ENCODE results near the gene SPATA6L. TPM values are rescaled to one million over a fixed set of nuclear protein-coding genes. Genes with fewer than 3 reads are reported as not detected.

Gene SPATA6L
- total RNA-seq, 1 donor = 0.43 TPM

DNA sequence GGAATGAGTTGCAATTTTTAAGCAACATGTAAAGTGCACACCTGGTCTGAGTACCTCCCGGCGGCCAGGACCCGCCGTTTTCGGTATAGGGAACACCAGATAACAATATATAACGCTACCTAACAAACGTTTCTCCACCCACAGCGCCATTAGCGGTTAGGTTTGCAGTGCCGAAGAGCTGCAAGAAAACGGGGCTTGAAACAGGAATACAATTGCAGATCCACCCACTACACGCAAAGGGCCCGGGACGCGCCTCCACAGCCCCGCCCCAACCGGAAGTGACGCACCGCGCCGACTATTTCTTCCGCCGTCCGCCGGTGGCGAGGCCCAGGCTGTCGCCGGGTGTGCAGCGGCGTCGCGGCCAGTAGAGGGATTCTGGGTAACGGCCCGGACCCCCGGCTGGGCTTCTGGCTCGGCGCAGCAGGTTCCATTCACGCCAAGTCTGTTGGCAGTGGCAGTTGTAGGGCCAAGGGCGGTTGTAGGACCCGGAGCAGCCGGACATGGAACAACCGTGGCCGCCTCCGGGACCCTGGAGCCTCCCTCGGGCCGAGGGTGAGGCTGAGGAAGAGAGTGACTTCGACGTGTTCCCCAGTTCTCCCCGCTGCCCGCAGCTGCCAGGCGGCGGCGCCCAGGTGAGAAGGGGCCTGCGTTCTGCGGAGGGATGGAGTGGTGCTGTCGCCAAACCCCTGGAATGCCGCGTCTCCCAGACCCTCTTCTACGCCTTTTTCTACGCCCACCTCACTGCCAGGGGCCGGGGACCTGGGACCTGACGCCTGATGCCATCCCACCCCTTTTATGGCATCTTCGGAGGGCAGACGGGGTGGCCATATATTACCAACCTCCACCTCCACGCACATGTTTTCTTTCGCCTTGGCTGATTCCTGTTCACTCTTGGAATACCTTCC is 13.2 kb upstream of the SPATA6L start, which contains the start of gene CDC37L1:
Gene CDC37L1, plus strand, starts transcription at position 302 of the 905 bp plus-strand sequence. Its CDS starts 199 bp downstream, at position 501.
- TF ChIP-seq, protein P1, sequence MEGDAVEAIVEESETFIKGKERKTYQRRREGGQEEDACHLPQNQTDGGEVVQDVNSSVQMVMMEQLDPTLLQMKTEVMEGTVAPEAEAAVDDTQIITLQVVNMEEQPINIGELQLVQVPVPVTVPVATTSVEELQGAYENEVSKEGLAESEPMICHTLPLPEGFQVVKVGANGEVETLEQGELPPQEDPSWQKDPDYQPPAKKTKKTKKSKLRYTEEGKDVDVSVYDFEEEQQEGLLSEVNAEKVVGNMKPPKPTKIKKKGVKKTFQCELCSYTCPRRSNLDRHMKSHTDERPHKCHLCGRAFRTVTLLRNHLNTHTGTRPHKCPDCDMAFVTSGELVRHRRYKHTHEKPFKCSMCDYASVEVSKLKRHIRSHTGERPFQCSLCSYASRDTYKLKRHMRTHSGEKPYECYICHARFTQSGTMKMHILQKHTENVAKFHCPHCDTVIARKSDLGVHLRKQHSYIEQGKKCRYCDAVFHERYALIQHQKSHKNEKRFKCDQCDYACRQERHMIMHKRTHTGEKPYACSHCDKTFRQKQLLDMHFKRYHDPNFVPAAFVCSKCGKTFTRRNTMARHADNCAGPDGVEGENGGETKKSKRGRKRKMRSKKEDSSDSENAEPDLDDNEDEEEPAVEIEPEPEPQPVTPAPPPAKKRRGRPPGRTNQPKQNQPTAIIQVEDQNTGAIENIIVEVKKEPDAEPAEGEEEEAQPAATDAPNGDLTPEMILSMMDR (IDR thresholded peaks at IDR 0.05; ENCODE audit: insufficient read depth, low read depth, low read length) = peak; percentile 63
- DNase-seq (ENCODE audit: low read depth) = peak; percentile 96
- peak within 1 kb of the TSS; percentile 90 for H3K4me3 ChIP-seq (ENCODE audit: low read depth, low read length)

DNA sequence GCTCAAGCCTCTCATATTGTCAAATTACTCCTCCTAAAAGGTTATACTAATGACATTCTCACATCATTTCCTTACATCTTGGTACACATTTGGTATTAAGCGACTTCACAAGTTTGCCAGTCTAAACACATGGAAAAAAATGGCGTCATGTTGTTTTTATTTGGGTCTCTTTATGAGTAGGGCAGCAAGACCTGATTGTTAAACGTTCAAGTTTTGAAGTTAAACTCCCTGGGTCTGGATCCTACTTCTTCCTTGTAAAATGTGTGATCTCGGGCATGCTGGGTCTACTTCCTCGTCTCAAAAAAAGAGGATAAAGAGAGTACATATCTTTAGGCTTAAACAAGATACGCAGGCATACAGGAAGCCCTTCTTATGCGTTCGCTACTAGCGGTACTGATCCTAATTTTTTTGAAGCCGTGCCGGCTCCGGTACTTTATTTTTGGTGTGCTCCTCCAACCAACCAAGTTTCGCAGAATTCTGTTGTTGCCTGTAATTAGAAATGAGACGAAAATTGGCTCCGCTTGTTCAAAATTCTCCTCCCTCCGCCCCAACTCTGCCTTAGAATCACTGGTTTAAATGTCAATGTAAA is 12.5 kb upstream of the SPATA6L start:
- TF ChIP-seq, protein P1 (IDR thresholded peaks at IDR 0.05; ENCODE audit: insufficient read depth, low read depth, low read length) = no peak
- H3K4me3 ChIP-seq (ENCODE audit: low read depth, low read length) = peak overlapping the region; percentile 90
- peak; percentile 51 for DNase-seq (ENCODE audit: low read depth)

DNA sequence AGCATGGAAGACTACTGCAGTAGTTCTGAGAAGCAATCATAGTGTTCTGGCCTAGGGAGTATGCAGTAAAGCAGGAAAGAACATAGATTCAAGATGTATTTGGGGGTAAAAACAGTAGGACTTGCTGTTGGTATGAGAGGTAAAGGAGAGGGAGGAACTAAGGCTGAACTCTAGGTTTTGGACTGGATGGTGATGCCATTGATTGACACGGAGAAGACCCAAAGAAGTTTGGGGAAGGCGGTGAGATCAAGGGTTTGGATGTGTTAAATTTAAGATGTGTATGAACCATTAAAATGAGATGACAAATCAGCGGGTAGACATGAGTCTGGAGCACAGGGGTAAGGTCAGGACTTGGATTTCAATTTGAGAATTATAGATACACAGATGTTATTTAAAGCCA is 11.1 kb upstream of the SPATA6L start:
- DNase-seq (ENCODE audit: low read depth) = no peak
- TF ChIP-seq, protein P1 (IDR thresholded peaks at IDR 0.05; ENCODE audit: insufficient read depth, low read depth, low read length) = no peak
- no peak overlapping the region for H3K4me3 ChIP-seq (ENCODE audit: low read depth, low read length)

DNA sequence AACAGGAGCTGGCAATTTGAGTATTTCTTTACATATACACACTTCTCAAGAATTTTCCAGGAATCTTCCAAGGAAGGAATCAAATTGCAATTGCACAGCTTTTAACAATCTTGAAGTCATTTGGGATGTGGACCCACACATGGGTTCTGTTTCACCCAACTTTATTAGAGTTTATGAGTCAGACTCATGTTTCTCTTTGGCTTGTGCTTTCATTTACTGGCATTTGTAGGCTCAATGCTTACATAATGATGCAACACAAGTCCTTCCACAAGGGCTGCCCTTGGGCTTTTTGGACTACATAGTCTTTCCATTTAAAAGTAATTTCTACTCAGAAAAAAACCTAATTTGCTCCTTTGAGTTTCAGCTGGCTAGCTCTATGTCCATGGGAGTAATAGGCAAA is 8.5 kb upstream of the SPATA6L start:
- no peak overlapping the region for H3K4me3 ChIP-seq (ENCODE audit: low read depth, low read length)
- DNase-seq (ENCODE audit: low read depth) = peak; percentile 93
- TF ChIP-seq, protein P1 (IDR thresholded peaks at IDR 0.05; ENCODE audit: insufficient read depth, low read depth, low read length) = no peak

DNA sequence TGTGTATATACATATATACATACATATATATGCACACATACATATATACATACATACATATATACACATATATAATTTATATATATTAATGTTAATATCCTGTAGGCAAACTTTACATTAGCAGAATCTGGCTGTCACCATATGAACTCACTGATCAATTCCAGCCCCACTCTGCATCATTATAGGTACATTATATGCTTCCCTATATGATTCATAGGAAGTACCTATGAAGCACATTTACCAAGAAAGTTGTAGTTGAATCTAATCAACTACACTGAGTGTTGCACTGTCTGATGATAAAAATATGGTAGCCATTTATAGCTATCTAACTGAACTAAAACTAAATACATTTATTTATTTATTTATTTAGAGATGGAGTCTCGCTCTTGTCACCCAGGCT is 5.5 kb upstream of the SPATA6L start:
- TF ChIP-seq, protein P1 (IDR thresholded peaks at IDR 0.05; ENCODE audit: insufficient read depth, low read depth, low read length) = no peak
- DNase-seq (ENCODE audit: low read depth) = no peak
- no peak overlapping the region for H3K4me3 ChIP-seq (ENCODE audit: low read depth, low read length)

DNA sequence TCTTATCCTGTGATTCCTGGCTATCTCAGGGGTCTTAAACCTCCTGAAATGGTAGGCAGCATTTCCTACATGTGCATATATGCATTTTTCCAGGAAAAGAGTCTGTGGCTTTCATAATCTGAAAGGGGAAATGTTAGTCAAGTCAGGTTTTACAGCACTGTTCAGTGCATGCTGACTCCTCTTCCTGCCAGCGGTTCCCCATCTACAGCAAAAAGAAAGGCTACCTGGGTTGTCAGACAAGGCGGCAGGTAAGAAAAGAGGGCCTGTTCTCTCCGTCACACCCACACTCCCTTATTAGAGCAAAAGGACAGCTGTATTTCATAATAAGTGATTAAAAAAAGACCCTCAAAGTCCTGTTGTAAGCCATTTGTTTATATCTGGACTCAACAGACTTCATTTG is 4.3 kb upstream of the SPATA6L start:
- H3K4me3 ChIP-seq (ENCODE audit: low read depth, low read length) = no peak overlapping the region
- DNase-seq (ENCODE audit: low read depth) = no peak
- TF ChIP-seq, protein P1 (IDR thresholded peaks at IDR 0.05; ENCODE audit: insufficient read depth, low read depth, low read length) = no peak
